ENCODE measurements around the gene ABI3BP. TPM values are rescaled to one million over a fixed set of nuclear protein-coding genes. Genes with fewer than 3 reads are reported as not detected.
A peak's percentile ranks its signal among the peaks of the same experiment; 100 is the strongest.

ABI3BP gene
- total RNA-seq, 4 donors from 2014 or later = 18.2 to 77.0 (median 29.4) TPM

- no peak for DNase-seq
- TF ChIP-seq POLR2A (IDR thresholded peaks at IDR 0.05) (no peak), CTCF (IDR thresholded peaks at IDR 0.05) (no peak)
- Histone ChIP-seq H3K36me3 (peaks cover 0 to 88% (median 2%) of the 10 kb centered on the region in 3 donors), H3K27me3 (no peaks in the 10 kb centered on the region), H3K27ac (no peak overlapping the region), H3K4me1 (no peaks in the 10 kb centered on the region), H3K9me3 (no peaks in the 10 kb centered on the region), H3K4me3 (no peak overlapping the region)
These were observed 253.0 kb downstream of the ABI3BP start for GRCh38 chr3:100740207-100740606.

- DNase-seq = no peak
- TF ChIP-seq CTCF (IDR thresholded peaks at IDR 0.05) = peak in 3 of 6 experiments; percentile 34 to 36 (median 36)
- no peak for TF ChIP-seq POLR2A (IDR thresholded peaks at IDR 0.05)
- no peak overlapping the region for H3K4me3 ChIP-seq
- peaks cover 0 to 73% (median 2%) of the 10 kb centered on the region in 3 donors for H3K36me3 ChIP-seq
- H3K9me3 ChIP-seq = no peaks in the 10 kb centered on the region
- H3K27ac ChIP-seq = no peak overlapping the region
- H3K27me3 ChIP-seq = no peaks in the 10 kb centered on the region
- H3K4me1 ChIP-seq = no peaks in the 10 kb centered on the region
These were observed 255.9 kb downstream of the ABI3BP start for GRCh38 chr3:100737334-100737733.

GRCh38 chr3:100732435-100732834, 260.8 kb downstream of the ABI3BP start:
- no peak overlapping the region for H3K27ac ChIP-seq
- peaks cover 0 to 65% (median 2%) of the 10 kb centered on the region in 3 donors for H3K36me3 ChIP-seq

GRCh38 chr3:100730524-100730923, 262.7 kb downstream of the ABI3BP start:
- no peaks in the 10 kb centered on the region for H3K9me3 ChIP-seq
- H3K27me3 ChIP-seq = no peaks in the 10 kb centered on the region
- DNase-seq = no peak
- peaks cover 0 to 8% (median 0%) of the 10 kb centered on the region in 4 donors for H3K4me1 ChIP-seq
- H3K27ac ChIP-seq = no peak overlapping the region
- TF ChIP-seq CTCF (IDR thresholded peaks at IDR 0.05) (no peak), POLR2A (IDR thresholded peaks at IDR 0.05) (no peak)
- H3K4me3 ChIP-seq = no peak overlapping the region
- peaks cover 0 to 61% (median 0%) of the 10 kb centered on the region in 3 donors for H3K36me3 ChIP-seq

More at GRCh38 chr3:100732435-100732834, 260.8 kb downstream of the ABI3BP start:
- no peak for DNase-seq
- TF ChIP-seq CTCF (IDR thresholded peaks at IDR 0.05) = no peak
- TF ChIP-seq POLR2A (IDR thresholded peaks at IDR 0.05) = no peak
- H3K9me3 ChIP-seq = no peaks in the 10 kb centered on the region
- H3K4me1 ChIP-seq = no peaks in the 10 kb centered on the region
- H3K4me3 ChIP-seq = no peak overlapping the region
- no peaks in the 10 kb centered on the region for H3K27me3 ChIP-seq

GRCh38 chr3:100726706-100727105, 266.5 kb downstream of the ABI3BP start:
- peaks cover 0 to 8% (median 0%) of the 10 kb centered on the region in 4 donors for H3K4me1 ChIP-seq
- H3K36me3 ChIP-seq = peaks cover 0 to 85% (median 0%) of the 10 kb centered on the region in 3 donors
- H3K4me3 ChIP-seq = no peak overlapping the region
- no peak for DNase-seq
- TF ChIP-seq POLR2A (IDR thresholded peaks at IDR 0.05) = no peak
- TF ChIP-seq CTCF (IDR thresholded peaks at IDR 0.05) = no peak
- no peaks in the 10 kb centered on the region for H3K27me3 ChIP-seq
- H3K9me3 ChIP-seq = no peaks in the 10 kb centered on the region
- no peak overlapping the region for H3K27ac ChIP-seq

Data from Peyer's patch (tissue), 4 donors.